ENCODE data around the gene RNF141.

The RNF141 gene

GRCh38 chr11:10478574-10479550 lies 62.1 kb downstream of the RNF141 start:
- no peak for DNase-seq

GRCh38 chr11:10478066-10478465 lies 62.9 kb downstream of the RNF141 start:
- no peak for DNase-seq

- no peak for DNase-seq
Observed at GRCh38 chr11:10477690-10478046, 63.3 kb downstream of the RNF141 start.

- DNase-seq: no peak
Observed at GRCh38 chr11:10476927-10477689, 63.9 kb downstream of the RNF141 start.

- no peak for DNase-seq
Observed at GRCh38 chr11:10476342-10476741, 64.6 kb downstream of the RNF141 start.

- no peak for DNase-seq
Observed at GRCh38 chr11:10474551-10474950, 66.4 kb downstream of the RNF141 start.

GRCh38 chr11:10473371-10473770 lies 67.6 kb downstream of the RNF141 start:
- no peak for DNase-seq

GRCh38 chr11:10462746-10463300 lies 78.2 kb downstream of the RNF141 start:
- no peak for DNase-seq
